Nephron (organoid): ENCODE data around the gene STN1.

ENCODE experiments used
- H3K27ac Mint-ChIP-seq, 3 experiments: 2 replicates each; pipeline ENCODE4 v1.8.0; 2020; ENCODE audit warnings: mixed read lengths in 3 of 3, mild to moderate bottlenecking in 2 of 3, moderate library complexity in 1 of 3
- H3K27me3 Mint-ChIP-seq: 2 replicates; pipeline ENCODE4 v1.8.0; 2021; ENCODE audit warnings: low read depth, mild to moderate bottlenecking, moderate library complexity, mixed read lengths
- H3K36me3 Mint-ChIP-seq: 2 replicates; pipeline ENCODE4 v1.8.0; 2020; ENCODE audit warnings: low read depth, mixed read lengths
- H3K4me1 Mint-ChIP-seq: 2 replicates; pipeline ENCODE4 v1.8.0; 2020; ENCODE audit warnings: mixed read lengths
- H3K4me3 Mint-ChIP-seq, 3 experiments: 2 replicates each; pipeline ENCODE4 v1.8.0; 2020; ENCODE audit warnings: mild to moderate bottlenecking in 3 of 3, mixed read lengths in 3 of 3, moderate library complexity in 2 of 3
- H3K9me3 Mint-ChIP-seq: 2 replicates; pipeline ENCODE4 v1.8.0; 2020; ENCODE audit warnings: mixed read lengths
- CTCF ChIP-seq, 3 experiments: fragments of 200-600 bp; sonication (generic); IDR thresholded peaks; one replicate each; pipeline ENCODE4 v1.5.0; 2021; ENCODE audit warnings: antibody characterized with exemption in 3 of 3; ENCODE audit not compliant: unreplicated experiment in 3 of 3

The STN1 gene

GRCh38 chr10:103941801-103942200, 23.8 kb upstream of the STN1 start:
- Mint-ChIP-seq H3K36me3 (no peaks in the 10 kb centered on the region), H3K4me3 (no peak overlapping the region), H3K27ac (no peak overlapping the region), H3K9me3 (no peaks in the 10 kb centered on the region), H3K4me1 (no peaks in the 10 kb centered on the region), H3K27me3 (peaks cover 4% of the 10 kb centered on the region)
- TF ChIP-seq CTCF (IDR thresholded peaks at IDR 0.05; ENCODE audit: unreplicated experiment in 3 of 3) = no peak

DNA sequence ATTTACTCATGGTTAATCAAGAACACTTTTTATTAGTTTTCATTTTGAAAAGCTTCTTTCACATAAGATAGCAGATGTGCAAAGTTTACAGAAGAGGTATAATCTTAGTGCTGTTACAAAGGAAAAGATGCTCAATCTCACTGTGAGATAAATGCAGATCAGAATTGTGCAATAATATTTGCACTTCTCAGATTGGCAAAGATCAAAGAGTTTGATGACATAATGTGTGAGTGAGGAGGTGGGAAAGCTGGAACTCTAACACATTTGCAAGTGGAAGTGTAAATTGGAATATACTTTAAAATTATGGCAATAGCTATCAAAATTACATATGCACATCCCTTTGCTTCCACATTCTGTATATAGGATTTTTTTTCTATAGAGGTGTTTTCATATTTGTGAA, 21.5 kb upstream of the STN1 start:
- Mint-ChIP-seq H3K36me3 (no peaks in the 10 kb centered on the region), H3K9me3 (no peaks in the 10 kb centered on the region), H3K27ac (no peak overlapping the region), H3K4me1 (no peaks in the 10 kb centered on the region), H3K27me3 (peaks cover 4% of the 10 kb centered on the region), H3K4me3 (no peak overlapping the region)
- no peak for TF ChIP-seq CTCF (IDR thresholded peaks at IDR 0.05; ENCODE audit: unreplicated experiment in 3 of 3)

GRCh38 chr10:103936022-103936421, 18.0 kb upstream of the STN1 start:
- H3K27ac Mint-ChIP-seq = no peak overlapping the region
- no peak overlapping the region for H3K4me3 Mint-ChIP-seq
- H3K4me1 Mint-ChIP-seq = no peaks in the 10 kb centered on the region
- no peaks in the 10 kb centered on the region for H3K27me3 Mint-ChIP-seq
- no peak for TF ChIP-seq CTCF (IDR thresholded peaks at IDR 0.05; ENCODE audit: unreplicated experiment in 3 of 3)
- no peaks in the 10 kb centered on the region for H3K36me3 Mint-ChIP-seq
- no peaks in the 10 kb centered on the region for H3K9me3 Mint-ChIP-seq

- no peak for TF ChIP-seq CTCF (IDR thresholded peaks at IDR 0.05; ENCODE audit: unreplicated experiment in 3 of 3)
- Mint-ChIP-seq H3K27me3 (no peaks in the 10 kb centered on the region), H3K4me1 (peaks cover 6% of the 10 kb centered on the region), H3K4me3 (no peak overlapping the region), H3K36me3 (no peaks in the 10 kb centered on the region), H3K9me3 (no peaks in the 10 kb centered on the region), H3K27ac (no peak overlapping the region)
Observed at GRCh38 chr10:103934308-103934707, 16.3 kb upstream of the STN1 start.

DNA sequence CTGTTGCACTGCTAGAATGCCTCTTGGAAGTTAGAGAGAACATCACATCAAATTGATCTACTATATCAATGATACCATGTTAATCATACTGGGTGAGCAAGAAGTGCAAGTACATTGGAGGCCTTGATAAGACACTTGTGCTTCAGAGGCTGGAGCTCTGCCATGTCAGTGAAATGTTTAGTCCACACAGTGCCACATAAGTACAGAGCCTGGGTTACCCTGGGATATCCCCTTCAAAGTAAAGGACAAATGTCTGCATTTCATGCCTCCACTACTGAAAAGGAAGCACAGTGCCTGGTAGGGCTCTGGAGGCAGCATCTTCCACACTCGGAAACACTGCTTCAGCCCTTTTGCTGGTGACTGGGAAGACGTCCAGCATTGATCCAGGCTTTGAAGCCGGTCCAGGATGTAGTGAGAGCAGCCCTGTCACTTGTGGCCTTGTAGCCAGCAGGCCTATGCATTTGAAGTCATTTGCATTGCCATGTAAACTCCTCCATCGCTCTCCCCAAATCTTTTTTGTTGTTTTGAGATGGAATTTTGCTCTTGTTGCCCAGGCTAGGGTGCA, 15.7 kb upstream of the STN1 start:
- H3K4me3 Mint-ChIP-seq = no peak overlapping the region

More for the DNA sequence above, 15.7 kb upstream of the STN1 start:
- H3K27me3 Mint-ChIP-seq = no peaks in the 10 kb centered on the region
- peaks cover 8% of the 10 kb centered on the region for H3K4me1 Mint-ChIP-seq
- no peak for TF ChIP-seq CTCF (IDR thresholded peaks at IDR 0.05; ENCODE audit: unreplicated experiment in 3 of 3)
- H3K36me3 Mint-ChIP-seq = no peaks in the 10 kb centered on the region
- no peaks in the 10 kb centered on the region for H3K9me3 Mint-ChIP-seq
- H3K27ac Mint-ChIP-seq = no peak overlapping the region
